OCI-LY1 (cell line): ENCODE data around the gene WDR93.

Source experiments
- H2AFZ ChIP-seq: fragments of 200-600 bp; sonication (generic), shearing (Covaris generic); 2 replicates; pipeline ENCODE4 v1.6.0; 2014; ENCODE audit warnings: antibody characterized with exemption, mild to moderate bottlenecking, low read length
- H3F3A ChIP-seq: fragments of 200-600 bp; sonication (generic), shearing (Covaris generic); 2 replicates; pipeline ENCODE4 v1.6.0; 2014; ENCODE audit warnings: mild to moderate bottlenecking, antibody characterized with exemption, low read length, moderate library complexity; ENCODE audit not compliant: insufficient read depth
- H3K27ac ChIP-seq: fragments of 200-600 bp; sonication (generic); 2 replicates; pipeline ENCODE4 v1.5.1; 2014; ENCODE audit warnings: low read length, mixed run types, mild to moderate bottlenecking, low read depth; ENCODE audit not compliant: poor library complexity, severe bottlenecking
- H3K27me3 ChIP-seq: fragments of 200-600 bp; sonication (generic); 2 replicates; pipeline ENCODE4 v1.6.0; 2014; ENCODE audit warnings: antibody characterized with exemption, mild to moderate bottlenecking, low read length, moderate library complexity; ENCODE audit not compliant: insufficient read depth
- H3K36me3 ChIP-seq: fragments of 200-600 bp; sonication (generic); 2 replicates; pipeline ENCODE4 v1.6.1; 2014; ENCODE audit warnings: mild to moderate bottlenecking, antibody characterized with exemption, low read length, moderate library complexity, mixed read lengths; ENCODE audit not compliant: insufficient read depth
- H3K4me1 ChIP-seq: fragments of 200-600 bp; sonication (generic); 2 replicates; pipeline ENCODE4 v1.5.1; 2014; ENCODE audit warnings: mild to moderate bottlenecking, low read length, moderate library complexity; ENCODE audit not compliant: insufficient read depth, severe bottlenecking
- H3K4me2 ChIP-seq: fragments of 200-600 bp; sonication (generic), shearing (Covaris generic); 2 replicates; pipeline ENCODE4 v1.6.1; 2014; ENCODE audit warnings: low read length
- H3K4me3 ChIP-seq: fragments of 200-600 bp; sonication (generic); 2 replicates; pipeline ENCODE4 v1.5.1; 2014; ENCODE audit warnings: low read length, low read depth, mild to moderate bottlenecking, mixed read lengths; ENCODE audit not compliant: poor library complexity, severe bottlenecking
- H3K79me2 ChIP-seq: fragments of 200-600 bp; shearing (Covaris generic); 2 replicates; pipeline ENCODE4 v1.6.1; 2016; ENCODE audit warnings: mixed run types, low read length, mixed read lengths; ENCODE audit not compliant: insufficient read depth
- H3K9ac ChIP-seq: fragments of 200-600 bp; sonication (generic), shearing (Covaris generic); 2 replicates; pipeline ENCODE4 v1.6.1; 2014; ENCODE audit warnings: mild to moderate bottlenecking, low read length, mixed read lengths
- H3K9me2 ChIP-seq: fragments of 200-600 bp; sonication (generic), shearing (Covaris generic); 2 replicates; pipeline ENCODE4 v1.6.1; 2014; ENCODE audit warnings: low read depth, mild to moderate bottlenecking, low read length, mixed read lengths
- H3K9me3 ChIP-seq: fragments of 200-600 bp; shearing (Covaris generic); 2 replicates; pipeline ENCODE4 v1.6.1; 2014; ENCODE audit warnings: low read length, mixed read lengths
- H4K20me1 ChIP-seq: fragments of 200-600 bp; sonication (generic), shearing (Covaris generic); 2 replicates; pipeline ENCODE4 v1.6.0; 2016; ENCODE audit warnings: mild to moderate bottlenecking, low read length; ENCODE audit not compliant: insufficient read depth
- CTCF ChIP-seq: fragments of 200-600 bp; sonication (generic), shearing (Covaris generic); IDR thresholded peaks from 2 replicates; pipeline ENCODE4 v1.5.1; 2017; ENCODE audit warnings: mild to moderate bottlenecking, antibody characterized with exemption, low read length, moderate library complexity, mixed read lengths
- EZH2 ChIP-seq: fragments of 200-600 bp; sonication (generic), shearing (Covaris generic); IDR thresholded peaks from 2 replicates; pipeline ENCODE4 v1.8.0; 2017; ENCODE audit warnings: borderline replicate concordance, mixed run types, mild to moderate bottlenecking, antibody characterized with exemption, low read length, moderate library complexity, mixed read lengths

Gene WDR93

DNA sequence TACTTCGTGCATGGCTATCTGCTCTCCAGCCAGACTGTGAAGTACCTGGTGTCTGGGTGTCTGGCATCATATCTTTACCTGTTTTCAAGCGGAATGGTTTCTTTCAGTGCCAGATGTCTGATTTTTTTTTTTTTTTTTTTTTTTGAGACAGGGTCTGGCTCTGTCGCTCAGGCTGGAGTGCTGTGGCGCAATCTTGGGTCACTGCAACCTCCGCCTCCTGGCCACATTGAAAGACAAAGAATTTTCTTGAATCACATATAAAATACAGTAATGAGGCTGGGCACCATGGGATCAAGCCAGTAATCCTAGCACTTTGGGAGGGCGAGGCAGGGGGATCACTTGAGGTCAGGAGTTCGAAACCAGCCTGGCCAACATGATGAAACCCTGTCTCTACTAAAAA, 63.2 kb downstream of the WDR93 start:
- Histone ChIP-seq H3K4me2 (no peak overlapping the region), H3K9me3 (no peaks in the 10 kb centered on the region), H3K4me3 (no peak overlapping the region), H3K4me1 (peaks cover 13% of the 10 kb centered on the region), H3F3A (no peaks in the 10 kb centered on the region), H3K27me3 (peaks cover 5% of the 10 kb centered on the region; the same call in 1 of the 2 replicates), H3K79me2 (no peaks in the 10 kb centered on the region), H3K27ac (no peak overlapping the region), H3K9me2 (no peaks in the 10 kb centered on the region), H4K20me1 (no peaks in the 10 kb centered on the region), H3K9ac (no peak overlapping the region), H3K36me3 (no peaks in the 10 kb centered on the region), H2AFZ (no peak overlapping the region)
- TF ChIP-seq EZH2: no peak
- no peak for TF ChIP-seq CTCF

GRCh38 chr15:89754361-89755154, 63.9 kb downstream of the WDR93 start:
- Histone ChIP-seq H3K9me3 (no peaks in the 10 kb centered on the region), H3K4me1 (peaks cover 13% of the 10 kb centered on the region), H4K20me1 (no peaks in the 10 kb centered on the region), H3K36me3 (no peaks in the 10 kb centered on the region), H3K27me3 (peaks cover 7% of the 10 kb centered on the region; the same call in 1 of the 2 replicates), H3K9ac (no peak overlapping the region), H3K79me2 (no peaks in the 10 kb centered on the region), H2AFZ (no peak overlapping the region), H3K4me3 (no peak overlapping the region), H3F3A (no peaks in the 10 kb centered on the region), H3K9me2 (no peaks in the 10 kb centered on the region), H3K4me2 (no peak overlapping the region), H3K27ac (no peak overlapping the region)
- no peak for TF ChIP-seq EZH2
- no peak for TF ChIP-seq CTCF

DNA sequence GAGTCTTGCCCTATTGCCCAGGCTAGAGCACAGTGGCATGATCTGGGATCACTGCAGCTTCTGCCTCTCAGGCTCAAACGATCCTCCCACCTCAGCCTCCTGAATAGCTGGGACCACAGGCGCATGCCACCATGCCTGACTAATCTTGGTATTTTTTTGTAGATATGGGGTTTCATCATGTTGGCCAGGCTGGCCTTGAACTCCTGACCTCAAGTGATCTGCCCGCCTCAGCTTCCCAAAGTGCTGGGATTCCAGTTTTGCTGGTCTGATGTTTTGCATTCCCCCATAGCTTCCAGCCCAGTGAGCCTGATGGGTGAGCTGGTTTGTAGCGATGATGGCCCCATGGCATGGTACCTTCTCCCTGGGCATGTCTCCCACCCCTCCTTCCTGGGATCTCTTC, 65.1 kb downstream of the WDR93 start:
- H4K20me1 ChIP-seq: no peaks in the 10 kb centered on the region
- no peaks in the 10 kb centered on the region for H3F3A ChIP-seq
- peaks cover 7% of the 10 kb centered on the region; the same call in 1 of the 2 replicates for H3K27me3 ChIP-seq
- no peaks in the 10 kb centered on the region for H3K79me2 ChIP-seq
- H3K4me3 ChIP-seq: no peak overlapping the region
- H3K4me1 ChIP-seq: peaks cover 8% of the 10 kb centered on the region
- H3K9me3 ChIP-seq: no peaks in the 10 kb centered on the region
- no peak overlapping the region for H3K9ac ChIP-seq
- H3K27ac ChIP-seq: no peak overlapping the region
- no peaks in the 10 kb centered on the region for H3K36me3 ChIP-seq
- H3K9me2 ChIP-seq: no peaks in the 10 kb centered on the region
- no peak overlapping the region for H3K4me2 ChIP-seq
- TF ChIP-seq CTCF: no peak
- TF ChIP-seq EZH2: no peak
- H2AFZ ChIP-seq: no peak overlapping the region
